Panc1 (cell line): Measurements from ENCODE around the gene ITPKB. TPM values are rescaled to one million over a fixed set of nuclear protein-coding genes. Genes with fewer than 3 reads are reported as not detected.

Source experiments
- ATAC-seq: fragments of 200-7000 bp; cut with Tn5 transposase; 2 replicates; pipeline ENCODE4 v1.9.1; 2020; ENCODE audit warnings: mild to moderate bottlenecking, moderate library complexity
- BruUV-seq: library from RNA; stranded (reverse); fragments of 400-500 nt; replicated peaks from 2 replicates; lab custom pipeline; 2021; lab: Mats Ljungman, UMichigan
- CTCF ChIA-PET: fragments of 300-600 bp; sonication (Branson Sonifier 250); formaldehyde crosslinking; loops from one replicate; lab custom pipeline; 2022; ENCODE audit warnings: antibody characterized with exemption; lab: Charles Lee
- POLR2A ChIA-PET: fragments of 300-600 bp; sonication (Branson Sonifier 250); formaldehyde crosslinking; loops from one replicate; lab custom pipeline; 2022; ENCODE audit warnings: antibody characterized with exemption; lab: Charles Lee
- DNase-seq: peaks from one replicate; pipeline ENCODE4 v3.0.0-alpha.2; 2010; ENCODE audit warnings: low read depth, low spot score
- H3K27ac ChIP-seq: 2 replicates; pipeline ENCODE4 v1.5.1; 2011; ENCODE audit warnings: mild to moderate bottlenecking, low read length, inconsistent platforms
- H3K27me3 ChIP-seq: fragments of 200-500 bp; sonication (Bioruptor generic); 2 replicates; pipeline ENCODE4 v1.6.0; 2014; ENCODE audit warnings: low read length, inconsistent platforms; ENCODE audit not compliant: control insufficient read depth, insufficient read depth
- H3K36me3 ChIP-seq: fragments of 200-500 bp; sonication (Bioruptor generic); 2 replicates; pipeline ENCODE4 v1.5.1; 2014; ENCODE audit warnings: inconsistent platforms, mild to moderate bottlenecking, low read length, moderate library complexity; ENCODE audit not compliant: control insufficient read depth, insufficient read depth
- H3K4me1 ChIP-seq: 2 replicates; pipeline ENCODE4 v1.5.1; 2011; ENCODE audit warnings: inconsistent platforms, mild to moderate bottlenecking, low read length, moderate library complexity; ENCODE audit not compliant: control insufficient read depth, insufficient read depth
- H3K4me3 ChIP-seq, 2 experiments: 2 replicates each; pipeline ENCODE4 v1.5.1; 2011 to 2012; ENCODE audit warnings: low read depth in 2 of 2, low read length in 2 of 2, mild to moderate bottlenecking in 2 of 2, inconsistent platforms in 1 of 2, moderate library complexity in 1 of 2
- H3K9me3 ChIP-seq: fragments of 200-500 bp; sonication (Bioruptor generic); 2 replicates; pipeline ENCODE4 v1.5.1; 2014; ENCODE audit warnings: low read depth, mild to moderate bottlenecking, inconsistent platforms, low read length, moderate library complexity; ENCODE audit not compliant: control insufficient read depth, insufficient read depth
- POLR2AphosphoS5 ChIP-seq: IDR thresholded peaks from 2 replicates; pipeline ENCODE4 v1.6.1; 2012; ENCODE audit warnings: mild to moderate bottlenecking, low read depth, low read length, moderate library complexity
- SIN3A ChIP-seq: IDR thresholded peaks from 2 replicates; pipeline ENCODE4 v1.6.1; 2012; ENCODE audit warnings: low read depth, mild to moderate bottlenecking, low read length, moderate library complexity, borderline replicate concordance; ENCODE audit not compliant: insufficient read depth
- TCF7L2 ChIP-seq: IDR thresholded peaks from 2 replicates; pipeline ENCODE4 v1.6.1; 2011; ENCODE audit warnings: mild to moderate bottlenecking, low read depth, low read length, inconsistent platforms
- in situ Hi-C: cut with HindIII; loops from 2 replicates; pipeline ENCODE4 v1.10.0; 2016; ENCODE audit warnings: low sequenced_read_pairs, low pct_unique_long_range_greater_than_20kb
- intact Hi-C: fragments of 100-400 bp; cut with micrococcal nuclease; formaldehyde crosslinking; loops from one replicate; pipeline ENCODE4 v1.10.0; 2022; ENCODE audit not compliant: unreplicated experiment
- total RNA-seq: library from RNA; stranded (reverse); gene quantifications from one replicate; pipeline ENCODE4 v1.2.1, GENCODE V29; 2021; ENCODE audit not compliant: unreplicated experiment
- TF ChIP-seq, protein P1 (sequence below): fragments of 450-650 bp; IDR thresholded peaks from 2 replicates; pipeline ENCODE4 v1.5.1; 2017; ENCODE audit warnings: mild to moderate bottlenecking
- TF ChIP-seq, protein P2 (sequence below), 2 experiments: IDR thresholded peaks; 2 replicates each; pipeline ENCODE4 v1.6.1; 2011 to 2012; ENCODE audit warnings: low read depth in 2 of 2, control low read depth in 1 of 2, low read length in 1 of 2, mild to moderate bottlenecking in 1 of 2, moderate library complexity in 1 of 2; ENCODE audit not compliant: insufficient read depth in 1 of 2

Gene ITPKB
- total RNA-seq, 1 experiment from 2014 or later: 10.9 TPM

GRCh38 chr1:226662642-226663326 is 76.3 kb downstream of the ITPKB start:
- Histone ChIP-seq H3K9me3 (no peaks in the 10 kb centered on the region), H3K4me3 (no peak overlapping the region), H3K36me3 (no peaks in the 10 kb centered on the region), H3K4me1 (no peaks in the 10 kb centered on the region; the same call in 1 of the 2 replicates), H3K27me3 (no peaks in the 10 kb centered on the region), H3K27ac (no peak overlapping the region)
- in situ Hi-C loops (no loop called here), intact Hi-C loops (no loop called here)
- no TSS peak for BruUV-seq
- ChIA-PET POLR2A (interaction anchor here (0.5 kb wide), 1 partner anchor 215 kb away, joined by 6 read pairs; no protein-coding TSS in a partner anchor), CTCF (no interaction called here)
- peak; percentile 53 for DNase-seq
- TF ChIP-seq SIN3A (no peak), TCF7L2 (no peak)
- ATAC-seq: peak; percentile 61; the same call in 1 of the 2 replicates

DNA sequence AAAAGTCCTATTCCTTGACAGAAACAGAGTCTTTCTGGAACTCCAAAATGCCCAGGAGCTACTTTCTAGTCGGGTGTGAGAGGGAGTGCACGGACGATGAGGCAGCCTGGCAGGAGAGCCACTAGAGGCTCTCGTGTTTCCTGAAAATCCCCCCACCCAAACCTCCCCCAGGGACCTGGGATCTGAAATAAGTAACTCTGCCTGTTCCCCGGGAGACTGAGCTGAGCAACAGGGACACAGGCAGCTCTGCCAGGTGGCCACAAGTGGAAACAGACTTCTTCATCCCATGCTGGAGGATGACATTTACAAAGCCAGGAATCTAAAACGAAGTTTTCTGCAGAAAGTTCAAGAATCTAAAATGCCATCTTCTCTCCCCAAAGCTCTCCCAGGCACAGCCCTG is 77.1 kb downstream of the ITPKB start:
- BruUV-seq: no TSS peak
- H3K27me3 ChIP-seq: no peaks in the 10 kb centered on the region
- CTCF ChIA-PET: no interaction called here
- H3K4me3 ChIP-seq: no peak overlapping the region
- in situ Hi-C loops (no loop called here), intact Hi-C loops (no loop called here)
- H3K27ac ChIP-seq: no peak overlapping the region
- POLR2A ChIA-PET: interaction anchor here (0.5 kb wide), 1 partner anchor 214 kb away, joined by 6 read pairs; no protein-coding TSS in a partner anchor
- H3K9me3 ChIP-seq: no peaks in the 10 kb centered on the region
- TF ChIP-seq POLR2AphosphoS5 (no peak), TCF7L2 (no peak), SIN3A (no peak)
- TF ChIP-seq, protein P1, sequence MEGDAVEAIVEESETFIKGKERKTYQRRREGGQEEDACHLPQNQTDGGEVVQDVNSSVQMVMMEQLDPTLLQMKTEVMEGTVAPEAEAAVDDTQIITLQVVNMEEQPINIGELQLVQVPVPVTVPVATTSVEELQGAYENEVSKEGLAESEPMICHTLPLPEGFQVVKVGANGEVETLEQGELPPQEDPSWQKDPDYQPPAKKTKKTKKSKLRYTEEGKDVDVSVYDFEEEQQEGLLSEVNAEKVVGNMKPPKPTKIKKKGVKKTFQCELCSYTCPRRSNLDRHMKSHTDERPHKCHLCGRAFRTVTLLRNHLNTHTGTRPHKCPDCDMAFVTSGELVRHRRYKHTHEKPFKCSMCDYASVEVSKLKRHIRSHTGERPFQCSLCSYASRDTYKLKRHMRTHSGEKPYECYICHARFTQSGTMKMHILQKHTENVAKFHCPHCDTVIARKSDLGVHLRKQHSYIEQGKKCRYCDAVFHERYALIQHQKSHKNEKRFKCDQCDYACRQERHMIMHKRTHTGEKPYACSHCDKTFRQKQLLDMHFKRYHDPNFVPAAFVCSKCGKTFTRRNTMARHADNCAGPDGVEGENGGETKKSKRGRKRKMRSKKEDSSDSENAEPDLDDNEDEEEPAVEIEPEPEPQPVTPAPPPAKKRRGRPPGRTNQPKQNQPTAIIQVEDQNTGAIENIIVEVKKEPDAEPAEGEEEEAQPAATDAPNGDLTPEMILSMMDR: no peak
- TF ChIP-seq, protein P2, sequence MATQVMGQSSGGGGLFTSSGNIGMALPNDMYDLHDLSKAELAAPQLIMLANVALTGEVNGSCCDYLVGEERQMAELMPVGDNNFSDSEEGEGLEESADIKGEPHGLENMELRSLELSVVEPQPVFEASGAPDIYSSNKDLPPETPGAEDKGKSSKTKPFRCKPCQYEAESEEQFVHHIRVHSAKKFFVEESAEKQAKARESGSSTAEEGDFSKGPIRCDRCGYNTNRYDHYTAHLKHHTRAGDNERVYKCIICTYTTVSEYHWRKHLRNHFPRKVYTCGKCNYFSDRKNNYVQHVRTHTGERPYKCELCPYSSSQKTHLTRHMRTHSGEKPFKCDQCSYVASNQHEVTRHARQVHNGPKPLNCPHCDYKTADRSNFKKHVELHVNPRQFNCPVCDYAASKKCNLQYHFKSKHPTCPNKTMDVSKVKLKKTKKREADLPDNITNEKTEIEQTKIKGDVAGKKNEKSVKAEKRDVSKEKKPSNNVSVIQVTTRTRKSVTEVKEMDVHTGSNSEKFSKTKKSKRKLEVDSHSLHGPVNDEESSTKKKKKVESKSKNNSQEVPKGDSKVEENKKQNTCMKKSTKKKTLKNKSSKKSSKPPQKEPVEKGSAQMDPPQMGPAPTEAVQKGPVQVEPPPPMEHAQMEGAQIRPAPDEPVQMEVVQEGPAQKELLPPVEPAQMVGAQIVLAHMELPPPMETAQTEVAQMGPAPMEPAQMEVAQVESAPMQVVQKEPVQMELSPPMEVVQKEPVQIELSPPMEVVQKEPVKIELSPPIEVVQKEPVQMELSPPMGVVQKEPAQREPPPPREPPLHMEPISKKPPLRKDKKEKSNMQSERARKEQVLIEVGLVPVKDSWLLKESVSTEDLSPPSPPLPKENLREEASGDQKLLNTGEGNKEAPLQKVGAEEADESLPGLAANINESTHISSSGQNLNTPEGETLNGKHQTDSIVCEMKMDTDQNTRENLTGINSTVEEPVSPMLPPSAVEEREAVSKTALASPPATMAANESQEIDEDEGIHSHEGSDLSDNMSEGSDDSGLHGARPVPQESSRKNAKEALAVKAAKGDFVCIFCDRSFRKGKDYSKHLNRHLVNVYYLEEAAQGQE (IDR thresholded peaks at IDR 0.05; ENCODE audit: insufficient read depth in 1 of 2, low read depth in 2 of 2, low read length in 1 of 2): no peak
- no peak for DNase-seq
- H3K4me1 ChIP-seq: no peaks in the 10 kb centered on the region; the same call in 1 of the 2 replicates
- no peaks in the 10 kb centered on the region for H3K36me3 ChIP-seq
- no peak for ATAC-seq

GRCh38 chr1:226661271-226661670 is 77.8 kb downstream of the ITPKB start:
- H3K4me1 ChIP-seq: no peaks in the 10 kb centered on the region; the same call in 1 of the 2 replicates
- no peak overlapping the region for H3K4me3 ChIP-seq
- H3K36me3 ChIP-seq: no peaks in the 10 kb centered on the region
- TF ChIP-seq SIN3A (no peak), POLR2AphosphoS5 (no peak), TCF7L2 (no peak)
- TF ChIP-seq, protein P1: no peak
- TF ChIP-seq, protein P2 (IDR thresholded peaks at IDR 0.05; ENCODE audit: insufficient read depth in 1 of 2, low read depth in 2 of 2, low read length in 1 of 2): no peak
- H3K27ac ChIP-seq: no peak overlapping the region
- ChIA-PET CTCF (no interaction called here), POLR2A (no interaction called here)
- BruUV-seq: no TSS peak
- no peaks in the 10 kb centered on the region for H3K27me3 ChIP-seq
- no peak for ATAC-seq
- no peak for DNase-seq
- in situ Hi-C loops (no loop called here), intact Hi-C loops (no loop called here)
- H3K9me3 ChIP-seq: no peaks in the 10 kb centered on the region
